Adrenal gland (tissue), 12 donors: ENCODE data around the gene CMPK1. TPM values are rescaled to one million over a fixed set of nuclear protein-coding genes. Genes with fewer than 3 reads are reported as not detected.

ENCODE experiments used
- DNase-seq, 7 donors: peaks; one replicate each; pipeline ENCODE4 v3.0.0-alpha.2; 2019 to 2020
- H3K27ac ChIP-seq, 5 donors: fragments of 200-600 bp; sonication (generic) in 4 of 5; 1 replicate in 3 of 5; 2 replicates in 2 of 5; pipeline versions ENCODE4 v1.5.1 to v1.8.0; 2016 to 2020; ENCODE audit warnings: mild to moderate bottlenecking in 1 of 5
- H3K27me3 ChIP-seq: fragments of 200-600 bp; 2 replicates; pipeline ENCODE4 v1.8.0; 2021
- H3K36me3 ChIP-seq, 2 donors: fragments of 200-600 bp; replicated peaks in 1 of 2; 1 replicate in 1 of 2; 2 replicates in 1 of 2; pipeline versions ENCODE4 v1.5.1 to v1.8.0; 2018 to 2022
- H3K4me1 ChIP-seq, 2 donors: fragments of 200-600 bp; replicated peaks in 1 of 2; 1 replicate in 1 of 2; 2 replicates in 1 of 2; pipeline versions ENCODE4 v1.5.1 to v1.8.0; 2018 to 2021
- H3K4me3 ChIP-seq, 4 donors: fragments of 200-600 bp; sonication (generic) in 3 of 4; one replicate each; pipeline ENCODE4 v1.5.1; 2016 to 2018
- H3K9me3 ChIP-seq, 3 donors: fragments of 200-600 bp; sonication (generic) in 1 of 3; replicated peaks in 1 of 3; 1 replicate in 2 of 3; 2 replicates in 1 of 3; pipeline versions ENCODE4 v1.5.1 to v1.8.0; 2016 to 2021
- POLR2A ChIP-seq, 2 donors: fragments of 450-650 bp; IDR thresholded peaks; one replicate each; pipeline ENCODE4 v1.6.1; 2017; ENCODE audit warnings: antibody characterized with exemption in 2 of 2, mild to moderate bottlenecking in 2 of 2, moderate library complexity in 1 of 2
- WGBS, 4 donors: extraction: QIAGEN DNeasy Blood & Tissue Kit in 2 of 4; methylation state at CpG; one replicate each; pipeline versions ENCODE4 v1.1.5 to v1.1.7; 2013 to 2017; 5-methylcytosine and 5-hydroxymethylcytosine counted together
- intact Hi-C, 2 donors: fragments of 100-400 bp; cut with DNase I; formaldehyde crosslinking; loops; one replicate each; pipeline versions ENCODE4 v1.14.1 to v1.15.0; 2022 to 2023
- polyA plus RNA-seq, 3 donors: library from polyadenylated mRNA; stranded (reverse); fragments of 200-250 nt in 2 of 3; fragments of 350-450 nt in 1 of 3; fragmentation: Illumina TruSeq in 1 of 3; extraction: RNeasy Lipid Tissue Mini Kit (QIAGEN cat#74804) in 1 of 3; gene quantifications; one replicate each; pipeline ENCODE4 v1.2.3, GENCODE V29; 2013 to 2014
- total RNA-seq, 9 donors: library from RNA; depleted of rRNA in 4 of 9; stranded (reverse); fragments of >200 nt in 4 of 9; fragments of 120-200 nt in 1 of 9; fragmentation: NEBNext Ultra II Directional in 1 of 9; extraction: Animal tissue kit (Norgen Biotek cat#: 25700) in 1 of 9; gene quantifications; one replicate each; pipeline versions ENCODE4 v1.1.0 to v1.2.4, GENCODE V29; 2013 to 2023
- TF ChIP-seq, protein P1 (sequence below), 6 experiments: fragments of 450-650 bp in 4 of 6; fragments of 200-600 bp in 2 of 6; sonication (generic) in 1 of 6; IDR thresholded peaks; 1 replicate in 5 of 6; 2 replicates in 1 of 6; pipeline versions ENCODE4 v1.5.1 to v1.8.0; 2016 to 2021; ENCODE audit warnings: antibody characterized with exemption in 6 of 6, mild to moderate bottlenecking in 2 of 6, moderate library complexity in 1 of 6
- donor health status: healthy with polysubstance abuse.
- donor health status: Bipolar disorder and iron deficiency.
- donor health status: DM: yes; HTN: yes; CAD: no.
- donor health status: DM: no; HTN: no; CAD: no.
- donor health status: DM: no; HTN: no; CAD: no.
- donor health status: DM: yes; HTN: yes; CAD: no.

The CMPK1 gene
- total and polyA plus RNA-seq, 12 donors, result 31.0 to 124 (median 64.2) TPM

DNA sequence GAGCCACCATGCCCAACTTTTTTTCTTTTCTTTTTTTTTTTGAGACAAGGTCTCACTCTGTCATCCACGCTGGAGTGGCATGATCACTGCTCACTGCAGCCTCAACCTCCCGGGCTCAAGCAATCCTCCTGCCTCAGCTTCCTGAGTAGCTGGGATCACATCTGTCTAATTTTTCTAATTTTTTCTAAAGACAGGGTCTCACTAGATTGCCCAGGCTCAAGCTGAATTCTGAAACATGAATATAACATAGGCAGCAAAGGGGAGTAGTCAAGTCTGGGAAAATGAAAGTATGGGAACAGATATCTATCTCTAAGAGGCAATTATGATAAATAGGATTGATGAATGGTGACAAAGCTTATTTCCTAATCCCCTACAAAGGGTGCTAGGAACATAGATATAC, 7.3 kb upstream of the CMPK1 start:
- no peaks in the 10 kb centered on the region for H3K36me3 ChIP-seq
- H3K27ac ChIP-seq, result no peak overlapping the region
- TF ChIP-seq, protein P1, sequence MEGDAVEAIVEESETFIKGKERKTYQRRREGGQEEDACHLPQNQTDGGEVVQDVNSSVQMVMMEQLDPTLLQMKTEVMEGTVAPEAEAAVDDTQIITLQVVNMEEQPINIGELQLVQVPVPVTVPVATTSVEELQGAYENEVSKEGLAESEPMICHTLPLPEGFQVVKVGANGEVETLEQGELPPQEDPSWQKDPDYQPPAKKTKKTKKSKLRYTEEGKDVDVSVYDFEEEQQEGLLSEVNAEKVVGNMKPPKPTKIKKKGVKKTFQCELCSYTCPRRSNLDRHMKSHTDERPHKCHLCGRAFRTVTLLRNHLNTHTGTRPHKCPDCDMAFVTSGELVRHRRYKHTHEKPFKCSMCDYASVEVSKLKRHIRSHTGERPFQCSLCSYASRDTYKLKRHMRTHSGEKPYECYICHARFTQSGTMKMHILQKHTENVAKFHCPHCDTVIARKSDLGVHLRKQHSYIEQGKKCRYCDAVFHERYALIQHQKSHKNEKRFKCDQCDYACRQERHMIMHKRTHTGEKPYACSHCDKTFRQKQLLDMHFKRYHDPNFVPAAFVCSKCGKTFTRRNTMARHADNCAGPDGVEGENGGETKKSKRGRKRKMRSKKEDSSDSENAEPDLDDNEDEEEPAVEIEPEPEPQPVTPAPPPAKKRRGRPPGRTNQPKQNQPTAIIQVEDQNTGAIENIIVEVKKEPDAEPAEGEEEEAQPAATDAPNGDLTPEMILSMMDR (IDR thresholded peaks at IDR 0.05), result no peak
- no peak for TF ChIP-seq POLR2A (IDR thresholded peaks at IDR 0.05)
- no peaks in the 10 kb centered on the region for H3K9me3 ChIP-seq
- H3K4me1 ChIP-seq, result no peaks in the 10 kb centered on the region
- WGBS, 4 donors, result 39 to 90% (median 74%) methylated on average over 2 of the region's 2 CpGs
- H3K4me3 ChIP-seq, result no peak overlapping the region
- no peaks in the 10 kb centered on the region for H3K27me3 ChIP-seq
- intact Hi-C loops, result no loop called here
- DNase-seq, result no peak

DNA sequence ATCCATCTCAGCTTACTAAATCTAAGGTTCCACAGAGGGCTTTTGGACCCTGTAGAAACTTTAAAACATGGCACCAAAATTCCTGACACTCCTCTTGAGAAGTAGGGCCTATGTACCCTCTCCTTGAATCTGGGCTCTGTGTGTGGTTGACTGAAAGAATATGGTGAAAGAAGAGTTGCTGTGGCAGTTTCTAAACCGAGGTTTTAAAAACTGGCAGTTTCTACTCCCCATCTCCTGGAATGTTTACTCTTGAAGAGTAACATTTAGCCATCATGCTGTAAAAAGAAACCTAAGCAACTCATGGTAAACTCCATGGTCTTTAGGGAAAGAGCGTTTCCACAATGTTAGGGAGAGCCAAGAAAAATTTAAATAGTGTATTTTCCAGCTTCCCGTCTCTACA, 4.6 kb upstream of the CMPK1 start:
- intact Hi-C loops, result no loop called here
- TF ChIP-seq POLR2A (IDR thresholded peaks at IDR 0.05), result no peak
- TF ChIP-seq, protein P1 (IDR thresholded peaks at IDR 0.05), result no peak
- H3K27ac ChIP-seq, result no peak overlapping the region
- DNase-seq, result no peak
- H3K4me3 ChIP-seq, result no peak overlapping the region
- H3K36me3 ChIP-seq, result no peaks in the 10 kb centered on the region
- H3K4me1 ChIP-seq, result peaks cover 8 to 9% of the 10 kb centered on the region in 2 donors
- H3K9me3 ChIP-seq, result no peaks in the 10 kb centered on the region
- 91 to 98% (median 94%) methylated on average over 3 of the region's 3 CpGs for WGBS, 4 donors
- H3K27me3 ChIP-seq, result no peaks in the 10 kb centered on the region

DNA sequence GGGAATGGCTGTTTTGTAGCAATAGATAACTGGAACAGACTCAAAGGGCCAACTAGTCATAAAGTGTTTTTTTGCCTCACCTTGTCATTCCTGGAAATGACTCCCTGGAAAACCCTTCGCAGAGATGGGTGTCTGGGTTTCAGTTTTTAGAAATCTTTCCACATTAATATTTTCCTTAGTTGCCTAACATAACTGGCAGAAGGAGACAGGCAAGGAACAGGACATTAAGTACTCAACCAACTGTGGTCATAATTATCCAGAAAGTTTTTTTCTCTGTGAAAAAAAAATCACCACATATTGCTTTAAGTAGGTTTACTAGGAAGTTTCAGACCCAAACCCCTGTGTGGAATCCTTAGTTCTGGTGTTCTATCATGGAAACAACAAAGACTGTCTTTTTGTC, 3.4 kb upstream of the CMPK1 start:
- Histone ChIP-seq H3K27me3 (no peaks in the 10 kb centered on the region), H3K4me1 (peaks cover 14 to 15% of the 10 kb centered on the region in 2 donors), H3K27ac (no peak overlapping the region), H3K9me3 (no peaks in the 10 kb centered on the region), H3K4me3 (no peak overlapping the region), H3K36me3 (no peaks in the 10 kb centered on the region)
- 89 to 94% (median 91%) methylated on average over 1 of the region's 1 CpG for WGBS, 4 donors
- DNase-seq, result no peak
- intact Hi-C loops, result no loop called here
- TF ChIP-seq, protein P1 (IDR thresholded peaks at IDR 0.05), result no peak
- TF ChIP-seq POLR2A (IDR thresholded peaks at IDR 0.05), result no peak

DNA sequence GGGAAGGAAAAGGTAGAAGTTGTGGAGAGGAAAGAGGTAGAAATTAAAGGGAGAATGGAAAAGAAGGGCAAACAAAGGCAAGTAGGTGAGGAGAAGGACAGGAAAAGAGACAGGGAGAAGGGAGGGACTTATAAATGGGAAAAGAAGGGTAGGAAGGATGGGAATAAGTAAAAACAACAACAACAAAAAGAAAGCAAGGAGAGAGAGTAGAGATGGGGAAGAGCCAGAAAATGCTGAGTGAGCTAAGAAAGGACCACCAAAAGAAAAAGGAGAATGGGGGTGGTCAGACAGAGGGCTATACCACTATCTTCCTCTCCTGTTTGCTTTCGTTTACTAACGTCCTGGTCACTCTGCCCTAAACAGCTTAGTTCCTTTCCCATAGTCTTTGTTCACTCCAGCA, 1.7 kb upstream of the CMPK1 start:
- no peak for DNase-seq
- H3K27me3 ChIP-seq, result no peaks in the 10 kb centered on the region
- H3K4me1 ChIP-seq, result peaks cover 21 to 30% of the 10 kb centered on the region in 2 donors
- intact Hi-C loops, result no loop called here
- no peaks in the 10 kb centered on the region for H3K9me3 ChIP-seq
- no peaks in the 10 kb centered on the region for H3K36me3 ChIP-seq
- WGBS, 4 donors, result 85 to 95% (median 88%) methylated on average over 2 of the region's 2 CpGs
- no peak overlapping the region for H3K4me3 ChIP-seq
- no peak overlapping the region for H3K27ac ChIP-seq
- TF ChIP-seq, protein P1 (IDR thresholded peaks at IDR 0.05), result no peak
- no peak for TF ChIP-seq POLR2A (IDR thresholded peaks at IDR 0.05)
